Breast epithelium (tissue), 4 donors: ENCODE data around the gene ATG2B. TPM values are rescaled to one million over a fixed set of nuclear protein-coding genes. Genes with fewer than 3 reads are reported as not detected.
"Not testable (repeated sequence)": the region's sequence is repeated elsewhere in the genome, so short reads cannot be mapped to it uniquely, and the experiment has no call there.

Experiments
- DNase-seq, 2 donors: peaks; one replicate each; pipeline ENCODE4 v3.0.0-alpha.2; 2019; ENCODE audit warnings: low spot score in 2 of 2
- H3K27ac ChIP-seq, 2 donors: fragments of 200-600 bp; sonication (generic) in 1 of 2; one replicate each; pipeline ENCODE4 v1.5.1; 2016 to 2019; ENCODE audit warnings: mild to moderate bottlenecking in 1 of 2
- H3K27me3 ChIP-seq, 2 donors: fragments of 200-600 bp; sonication (generic) in 1 of 2; one replicate each; pipeline versions ENCODE4 v1.5.1 to v1.6.0; 2017 to 2019; ENCODE audit warnings: control low read depth in 1 of 2, mild to moderate bottlenecking in 1 of 2
- H3K36me3 ChIP-seq: fragments of 200-600 bp; one replicate; pipeline ENCODE4 v1.5.1; 2019
- H3K4me1 ChIP-seq, 2 donors: fragments of 200-600 bp; sonication (generic); one replicate each; pipeline ENCODE4 v1.5.1; 2016 to 2019; ENCODE audit warnings: control low read depth in 1 of 2
- H3K4me3 ChIP-seq, 3 donors: fragments of 200-600 bp; sonication (generic); 1 replicate in 2 of 3; 2 replicates in 1 of 3; pipeline ENCODE4 v1.5.1; 2016 to 2019; ENCODE audit warnings: mild to moderate bottlenecking in 3 of 3, moderate library complexity in 2 of 3
- H3K9me3 ChIP-seq, 2 donors: fragments of 200-600 bp; sonication (generic) in 1 of 2; one replicate each; pipeline ENCODE4 v1.5.1; 2016 to 2019; ENCODE audit warnings: control low read depth in 1 of 2
- CTCF ChIP-seq, 3 donors: fragments of 450-650 bp; IDR thresholded peaks; one replicate each; pipeline ENCODE4 v1.5.1; 2016 to 2017; ENCODE audit warnings: antibody characterized with exemption in 3 of 3, mild to moderate bottlenecking in 3 of 3, moderate library complexity in 3 of 3
- POLR2A ChIP-seq: fragments of 450-650 bp; IDR thresholded peaks from one replicate; pipeline ENCODE4 v1.6.1; 2016; ENCODE audit warnings: antibody characterized with exemption, mild to moderate bottlenecking, moderate library complexity
- POLR2AphosphoS5 ChIP-seq, 3 donors: sonication (generic); formaldehyde crosslinking; IDR thresholded peaks; one replicate each; pipeline ENCODE4 v1.6.1; 2017; ENCODE audit warnings: antibody characterized with exemption in 3 of 3
- intact Hi-C: fragments of 100-400 bp; cut with DNase I; formaldehyde crosslinking; loops from one replicate; pipeline ENCODE4 v1.15.1; 2023; ENCODE audit warnings: low total_unique reads
- total RNA-seq, 3 donors: library from RNA; depleted of rRNA; stranded (reverse); fragments of >200 nt; gene quantifications; one replicate each; pipeline ENCODE4 v1.1.0, GENCODE V29; 2016

ATG2B gene
- total RNA-seq, 3 donors from 2014 or later, result 23.7 to 51.4 (median 42.0) TPM

GRCh38 chr14:96349286-96350075 lies 13.7 kb downstream of the ATG2B start:
- DNase-seq, result no peak
- intact Hi-C loops, result no loop called here
- no peaks in the 10 kb centered on the region for H3K9me3 ChIP-seq
- no peaks in the 10 kb centered on the region for H3K27me3 ChIP-seq
- no peak overlapping the region for H3K4me3 ChIP-seq
- no peaks in the 10 kb centered on the region for H3K36me3 ChIP-seq
- H3K27ac ChIP-seq, result no peak overlapping the region
- TF ChIP-seq CTCF (IDR thresholded peaks at IDR 0.05), result no peak
- TF ChIP-seq POLR2A, result no peak
- no peak for TF ChIP-seq POLR2AphosphoS5 (IDR thresholded peaks at IDR 0.05)
- H3K4me1 ChIP-seq, result no peaks in the 10 kb centered on the region

- intact Hi-C loops, H3K4me3 ChIP-seq, H3K4me1 ChIP-seq, H3K36me3 ChIP-seq, H3K27ac ChIP-seq, H3K27me3 ChIP-seq, DNase-seq, H3K9me3 ChIP-seq: not testable (repeated sequence)
These were observed 15.2 kb downstream of the ATG2B start for GRCh38 chr14:96347957-96348356.

GRCh38 chr14:96345669-96346068 lies 17.5 kb downstream of the ATG2B start:
- Histone ChIP-seq H3K9me3 (no peaks in the 10 kb centered on the region), H3K27ac (no peak overlapping the region)

GRCh38 chr14:96341323-96341722 lies 21.8 kb downstream of the ATG2B start:
- no peak for DNase-seq
- Histone ChIP-seq H3K36me3 (no peaks in the 10 kb centered on the region), H3K4me3 (no peak overlapping the region), H3K27me3 (no peaks in the 10 kb centered on the region), H3K27ac (no peak overlapping the region), H3K4me1 (no peaks in the 10 kb centered on the region), H3K9me3 (no peaks in the 10 kb centered on the region)
- intact Hi-C loops, result no loop called here
- TF ChIP-seq CTCF (IDR thresholded peaks at IDR 0.05) (no peak), POLR2AphosphoS5 (IDR thresholded peaks at IDR 0.05) (no peak), POLR2A (no peak)

More at GRCh38 chr14:96345669-96346068, 17.5 kb downstream of the ATG2B start:
- H3K36me3 ChIP-seq, result no peaks in the 10 kb centered on the region
- no peak for TF ChIP-seq CTCF (IDR thresholded peaks at IDR 0.05)
- TF ChIP-seq POLR2A, result no peak
- TF ChIP-seq POLR2AphosphoS5 (IDR thresholded peaks at IDR 0.05), result no peak
- no peak overlapping the region for H3K4me3 ChIP-seq
- no peaks in the 10 kb centered on the region for H3K27me3 ChIP-seq
- intact Hi-C loops, result no loop called here
- H3K4me1 ChIP-seq, result no peaks in the 10 kb centered on the region
- DNase-seq, result no peak

GRCh38 chr14:96338551-96338950 lies 24.6 kb downstream of the ATG2B start:
- DNase-seq, result no peak
- no peak for TF ChIP-seq POLR2A
- no peak for TF ChIP-seq POLR2AphosphoS5 (IDR thresholded peaks at IDR 0.05)
- TF ChIP-seq CTCF (IDR thresholded peaks at IDR 0.05), result no peak

More at GRCh38 chr14:96338551-96338950, 24.6 kb downstream of the ATG2B start:
- Histone ChIP-seq H3K36me3 (no peaks in the 10 kb centered on the region), H3K9me3 (no peaks in the 10 kb centered on the region), H3K27me3 (no peaks in the 10 kb centered on the region), H3K4me1 (no peaks in the 10 kb centered on the region), H3K4me3 (no peak overlapping the region), H3K27ac (no peak overlapping the region)
- intact Hi-C loops, result no loop called here
